Measurements from ENCODE around the gene AURKA.
"Not testable (repeated sequence)": the region's sequence is repeated elsewhere in the genome, so short reads cannot be mapped to it uniquely, and the experiment has no call there.

Gene AURKA

DNA sequence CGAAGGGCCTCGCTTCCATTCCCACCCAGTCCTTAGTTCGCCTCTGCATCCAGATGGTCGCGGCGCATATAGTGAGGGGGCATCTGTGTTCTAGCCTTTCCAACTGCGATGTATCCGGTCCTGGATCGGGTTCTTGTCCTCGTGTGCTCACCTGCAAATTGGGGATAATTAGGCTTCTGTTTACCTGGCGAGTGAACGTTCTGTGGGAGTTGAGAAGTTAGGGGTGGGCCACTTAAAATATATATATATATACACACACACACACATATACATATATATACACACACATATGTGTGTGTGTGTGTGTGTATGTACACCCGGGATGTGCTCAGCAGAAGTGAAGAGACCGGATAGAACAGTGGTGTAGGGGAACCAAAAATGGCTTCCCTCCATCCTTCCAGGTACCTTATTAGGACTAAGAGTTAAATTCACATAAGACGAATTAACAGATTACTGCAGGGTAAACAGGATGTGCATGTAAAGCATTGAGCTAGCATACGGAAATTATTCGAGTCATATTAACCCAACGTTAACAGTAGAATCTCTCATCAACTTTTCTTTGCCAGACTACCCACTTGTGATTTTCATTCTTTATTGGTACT, 967 bp upstream of the AURKA start:
- ATAC-seq (ENCODE audit: low read depth) = no peak
- no peak overlapping the region for H3K27ac Mint-ChIP-seq
- no peak for DNase-seq (ENCODE audit: low spot score in 2 of 2)

DNA sequence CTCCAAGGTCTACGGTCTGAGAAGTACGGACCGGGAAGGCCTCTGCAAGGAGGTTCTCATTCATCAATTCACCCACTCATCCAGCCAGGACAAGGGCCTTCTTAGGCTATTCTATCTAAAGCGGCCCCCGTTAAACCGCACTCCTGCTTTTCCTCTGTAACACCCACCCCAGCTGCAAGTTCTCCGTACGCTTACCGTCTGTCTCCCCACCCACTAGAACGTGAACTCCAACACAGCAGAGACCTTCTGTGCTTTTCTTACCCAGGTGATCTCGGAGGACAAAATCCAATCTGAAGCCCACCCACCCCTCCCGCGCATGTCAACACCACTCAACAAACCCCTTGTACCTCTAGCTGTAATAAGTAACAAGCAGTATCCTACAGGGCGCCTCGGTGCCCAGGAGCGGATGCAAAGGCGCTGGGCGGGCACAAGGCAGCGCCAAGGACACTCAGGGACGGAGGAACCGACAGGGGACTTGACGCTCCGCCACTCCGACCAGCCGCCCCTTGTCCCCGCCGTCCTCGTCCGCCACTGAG, 351 bp downstream of the AURKA start:
- Mint-ChIP-seq H3K27ac (no peak overlapping the region), H3K4me3 (no peak overlapping the region), H3K9me3 (no peaks in the 10 kb centered on the region), H3K27me3 (no peaks in the 10 kb centered on the region), H3K4me1 (peaks cover 16% of the 10 kb centered on the region), H3K36me3 (peaks cover 13% of the 10 kb centered on the region)
- ATAC-seq (ENCODE audit: low read depth) (no peak), DNase-seq (ENCODE audit: low spot score in 2 of 2) (peak in 1 of 2 donors; percentile 13)

More for the DNA sequence above, 967 bp upstream of the AURKA start:
- no peak overlapping the region for H3K4me3 Mint-ChIP-seq
- peaks cover 20% of the 10 kb centered on the region for H3K36me3 Mint-ChIP-seq
- no peaks in the 10 kb centered on the region for H3K9me3 Mint-ChIP-seq
- peaks cover 16% of the 10 kb centered on the region for H3K4me1 Mint-ChIP-seq
- no peaks in the 10 kb centered on the region for H3K27me3 Mint-ChIP-seq

DNA sequence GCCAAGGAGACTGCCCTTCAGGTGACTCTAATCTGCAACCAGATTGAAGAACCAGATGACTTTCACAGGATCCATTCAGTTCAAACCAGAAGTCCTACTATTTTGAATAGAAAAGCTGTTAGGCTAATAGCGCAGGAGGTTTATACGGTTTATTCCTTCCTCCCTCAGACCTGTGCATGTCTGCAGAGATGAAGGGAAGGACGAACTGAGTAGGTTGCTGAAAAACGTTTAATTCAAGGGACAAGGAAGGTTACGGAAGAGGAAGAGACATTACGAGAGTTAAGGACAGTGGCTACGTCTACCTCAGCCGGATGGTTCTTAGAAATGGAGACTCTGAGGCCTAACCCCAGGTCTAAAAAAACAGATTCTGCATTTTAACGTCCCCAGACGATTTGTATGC, 978 bp downstream of the AURKA start:
- Mint-ChIP-seq H3K9me3 (no peaks in the 10 kb centered on the region), H3K27me3 (no peaks in the 10 kb centered on the region), H3K4me1 (peaks cover 16% of the 10 kb centered on the region), H3K27ac (no peak overlapping the region), H3K4me3 (peak overlapping the region; percentile 75), H3K36me3 (peaks cover 15% of the 10 kb centered on the region)
- ATAC-seq (ENCODE audit: low read depth) = no peak
- no peak for DNase-seq (ENCODE audit: low spot score in 2 of 2)

DNA sequence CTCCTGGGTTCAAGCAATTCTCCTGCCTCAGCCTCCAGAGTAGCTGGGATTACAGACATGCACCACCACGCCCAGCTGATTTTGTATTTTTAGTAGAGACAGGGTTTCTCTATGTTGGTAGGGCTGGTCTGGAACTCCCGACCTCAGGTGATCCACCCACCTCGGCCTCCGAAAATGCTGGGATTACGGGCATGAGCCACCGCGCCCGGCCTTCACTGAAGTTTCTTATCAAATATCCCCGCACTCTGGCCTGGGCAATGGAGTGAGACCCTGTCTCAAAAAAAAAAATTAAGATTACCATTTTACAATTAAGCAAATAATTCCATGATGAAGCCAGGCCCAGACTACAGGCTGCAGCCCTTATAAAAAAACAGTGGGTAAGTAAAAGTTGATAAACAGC, 1.6 kb downstream of the AURKA start:
- not testable (repeated sequence) for H3K27me3 Mint-ChIP-seq; DNase-seq (ENCODE audit: low spot score in 2 of 2); H3K27ac Mint-ChIP-seq; ATAC-seq (ENCODE audit: low read depth); H3K4me3 Mint-ChIP-seq; H3K9me3 Mint-ChIP-seq
- Mint-ChIP-seq H3K4me1 (peaks cover 18% of the 10 kb centered on the region), H3K36me3 (peaks cover 11% of the 10 kb centered on the region)

DNA sequence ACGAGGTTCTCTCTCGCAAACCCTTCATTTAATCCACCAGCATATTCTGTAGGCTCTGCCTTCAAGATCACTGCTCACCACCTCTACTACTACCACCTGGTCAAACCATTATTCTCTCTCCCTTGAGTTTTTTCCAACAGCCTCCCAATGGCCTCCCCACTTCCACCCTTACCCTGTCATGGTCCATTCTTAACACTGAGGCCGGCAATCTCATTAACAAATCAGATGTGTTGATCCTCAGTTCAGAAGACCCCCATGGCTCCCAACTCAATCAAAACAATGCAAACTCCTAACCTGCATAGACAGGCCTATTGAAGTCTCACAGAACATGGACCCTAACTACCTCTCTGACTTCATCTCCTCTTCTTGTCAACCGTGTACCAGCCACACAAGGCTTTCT, 2.2 kb downstream of the AURKA start:
- DNase-seq (ENCODE audit: low spot score in 2 of 2) = no peak
- Mint-ChIP-seq H3K4me1 (peaks cover 16% of the 10 kb centered on the region), H3K9me3 (no peaks in the 10 kb centered on the region), H3K27me3 (no peaks in the 10 kb centered on the region), H3K27ac (no peak overlapping the region), H3K4me3 (no peak overlapping the region), H3K36me3 (peaks cover 12% of the 10 kb centered on the region)
- no peak for ATAC-seq (ENCODE audit: low read depth)

DNA sequence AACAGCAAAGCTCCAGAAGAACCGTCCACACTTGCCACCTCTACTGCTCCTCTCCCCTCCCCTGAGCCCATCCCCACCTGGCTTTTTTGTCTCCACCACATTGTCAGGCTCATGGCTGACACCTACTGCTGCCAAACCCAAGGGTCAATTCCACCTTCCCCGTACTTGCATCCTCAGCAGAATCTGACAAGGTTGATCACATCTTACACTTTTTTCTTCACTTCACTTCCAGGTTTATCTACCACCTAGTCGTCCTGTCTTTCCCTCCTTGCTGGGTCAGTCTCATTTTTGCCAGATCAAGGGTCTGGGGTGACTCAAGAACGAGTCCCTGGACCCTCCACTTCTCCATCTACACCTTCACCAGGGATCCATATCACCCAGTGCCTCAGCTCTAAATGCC, 3.1 kb downstream of the AURKA start:
- peaks cover 12% of the 10 kb centered on the region for H3K36me3 Mint-ChIP-seq
- no peaks in the 10 kb centered on the region for H3K9me3 Mint-ChIP-seq
- no peak overlapping the region for H3K27ac Mint-ChIP-seq
- DNase-seq (ENCODE audit: low spot score in 2 of 2) (no peak), ATAC-seq (ENCODE audit: low read depth) (no peak)
- peaks cover 16% of the 10 kb centered on the region for H3K4me1 Mint-ChIP-seq
- H3K27me3 Mint-ChIP-seq = no peaks in the 10 kb centered on the region
- H3K4me3 Mint-ChIP-seq = no peak overlapping the region

DNA sequence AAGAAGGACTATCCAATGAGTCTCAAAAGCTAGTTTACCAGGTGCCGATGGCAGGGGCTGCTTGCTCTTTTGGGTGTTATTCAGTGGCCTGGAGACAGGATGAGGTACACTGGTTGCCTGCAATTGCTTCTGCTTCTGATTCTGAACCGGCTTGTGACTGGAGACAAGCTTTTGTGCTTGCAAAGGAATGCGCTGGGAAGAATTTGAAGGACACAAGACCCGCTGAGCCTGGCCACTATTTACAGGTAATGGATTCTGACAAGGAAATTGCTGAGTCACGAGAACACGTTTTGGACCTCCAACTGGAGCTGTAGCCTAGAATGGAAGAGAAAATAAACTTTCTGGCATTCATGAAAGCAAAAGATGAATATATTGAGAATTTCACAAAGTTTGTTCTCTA, 5.8 kb downstream of the AURKA start:
- H3K36me3 Mint-ChIP-seq = peaks cover 12% of the 10 kb centered on the region
- ATAC-seq (ENCODE audit: low read depth) (no peak), DNase-seq (ENCODE audit: low spot score in 2 of 2) (no peak)
- H3K27me3 Mint-ChIP-seq = no peaks in the 10 kb centered on the region
- no peak overlapping the region for H3K27ac Mint-ChIP-seq
- H3K4me1 Mint-ChIP-seq = peaks cover 4% of the 10 kb centered on the region
- H3K4me3 Mint-ChIP-seq = no peak overlapping the region
- no peaks in the 10 kb centered on the region for H3K9me3 Mint-ChIP-seq

DNA sequence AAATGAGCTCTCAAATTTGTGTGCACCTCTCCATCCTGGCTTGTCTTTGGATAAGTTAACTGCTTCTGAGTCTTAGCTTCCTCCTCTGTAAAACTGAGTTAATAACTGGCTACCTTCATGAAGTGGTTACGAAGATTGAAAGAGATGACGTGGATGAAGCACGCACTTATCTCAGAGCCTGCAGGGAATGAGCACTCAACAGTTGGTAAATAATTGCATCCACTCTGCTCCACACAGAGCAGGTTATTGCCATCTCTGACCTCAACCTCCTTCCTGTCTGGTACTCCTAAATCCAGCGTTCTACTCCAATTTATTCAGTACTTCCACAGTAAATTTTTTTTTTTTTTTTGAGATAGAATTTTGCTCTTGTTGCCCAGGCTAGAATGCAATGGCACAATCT, 6.9 kb downstream of the AURKA start:
- ATAC-seq (ENCODE audit: low read depth) = no peak
- H3K36me3 Mint-ChIP-seq = peaks cover 12% of the 10 kb centered on the region
- H3K4me1 Mint-ChIP-seq = peaks cover 2% of the 10 kb centered on the region
- H3K27me3 Mint-ChIP-seq = no peaks in the 10 kb centered on the region
- H3K27ac Mint-ChIP-seq = no peak overlapping the region
- H3K4me3 Mint-ChIP-seq = no peak overlapping the region
- no peaks in the 10 kb centered on the region for H3K9me3 Mint-ChIP-seq
- DNase-seq (ENCODE audit: low spot score in 2 of 2) = no peak

DNA sequence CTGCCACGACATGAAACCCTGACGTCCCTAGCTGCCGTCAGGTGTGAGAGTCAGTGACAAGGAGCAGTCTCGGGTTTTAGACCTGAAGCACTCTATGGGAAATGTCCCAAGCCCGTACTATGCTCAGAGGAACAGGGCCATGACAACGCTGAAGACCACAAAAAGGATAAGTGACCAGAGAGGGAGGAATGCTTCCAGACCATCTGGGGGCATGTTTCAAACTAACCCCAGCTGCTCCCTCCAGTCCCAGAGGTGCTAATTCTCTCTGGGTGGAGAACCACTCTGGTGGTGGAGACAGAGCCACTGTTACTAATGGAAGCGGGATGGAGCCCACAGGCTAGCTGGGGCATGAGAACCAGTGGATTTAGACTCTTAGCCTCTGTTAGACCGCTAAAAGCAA, 8.7 kb downstream of the AURKA start:
- Mint-ChIP-seq H3K27ac (no peak overlapping the region), H3K4me3 (no peak overlapping the region), H3K4me1 (peaks cover 2% of the 10 kb centered on the region), H3K36me3 (peaks cover 10% of the 10 kb centered on the region), H3K9me3 (no peaks in the 10 kb centered on the region), H3K27me3 (no peaks in the 10 kb centered on the region)
- ATAC-seq (ENCODE audit: low read depth) = no peak
- DNase-seq (ENCODE audit: low spot score in 2 of 2) = no peak

DNA sequence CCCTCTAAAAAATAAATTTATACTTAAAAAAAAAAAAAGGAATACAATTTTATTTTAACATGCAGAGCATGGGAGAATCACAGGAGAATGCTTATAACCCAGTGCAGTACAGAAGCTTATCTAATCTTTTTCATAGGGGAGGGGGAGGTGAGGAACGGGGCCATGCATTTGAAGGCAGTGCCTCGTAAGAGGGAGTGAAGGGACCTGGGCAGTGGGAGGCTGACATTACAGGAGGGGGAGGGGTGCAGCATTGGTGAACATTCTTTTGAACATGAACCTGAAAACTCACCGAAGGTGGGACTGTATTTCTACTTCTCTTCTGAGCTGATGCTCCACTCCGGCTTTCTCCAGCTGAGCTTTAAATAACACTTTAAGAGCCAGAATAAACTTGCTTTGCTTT, 9.3 kb downstream of the AURKA start:
- Mint-ChIP-seq H3K36me3 (peaks cover 10% of the 10 kb centered on the region), H3K4me1 (peaks cover 2% of the 10 kb centered on the region), H3K9me3 (no peaks in the 10 kb centered on the region), H3K27me3 (no peaks in the 10 kb centered on the region), H3K4me3 (no peak overlapping the region), H3K27ac (no peak overlapping the region)
- DNase-seq (ENCODE audit: low spot score in 2 of 2) = no peak
- ATAC-seq (ENCODE audit: low read depth) = no peak

DNA sequence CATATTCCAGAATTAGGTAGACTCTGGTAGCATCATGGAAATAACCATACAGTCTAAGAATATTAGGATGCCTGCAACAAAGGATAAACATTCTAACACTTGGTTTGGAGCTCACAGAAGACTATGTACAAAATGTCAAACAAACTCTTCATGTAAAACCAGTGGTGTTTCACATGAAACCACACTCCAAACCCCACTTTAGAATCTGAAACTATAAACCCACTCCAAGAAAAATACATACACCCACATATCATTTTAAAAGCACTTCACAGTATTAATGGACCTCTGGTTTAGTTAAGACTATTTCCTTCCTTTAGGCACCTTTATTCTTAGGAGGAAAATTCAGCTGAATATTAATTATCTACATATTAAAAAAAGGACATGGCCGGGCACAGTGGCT, 10.5 kb downstream of the AURKA start:
- Mint-ChIP-seq H3K27ac (no peak overlapping the region), H3K36me3 (peaks cover 10% of the 10 kb centered on the region), H3K4me1 (peaks cover 2% of the 10 kb centered on the region), H3K4me3 (no peak overlapping the region), H3K9me3 (no peaks in the 10 kb centered on the region), H3K27me3 (no peaks in the 10 kb centered on the region)
- no peak for DNase-seq (ENCODE audit: low spot score in 2 of 2)
- no peak for ATAC-seq (ENCODE audit: low read depth)

DNA sequence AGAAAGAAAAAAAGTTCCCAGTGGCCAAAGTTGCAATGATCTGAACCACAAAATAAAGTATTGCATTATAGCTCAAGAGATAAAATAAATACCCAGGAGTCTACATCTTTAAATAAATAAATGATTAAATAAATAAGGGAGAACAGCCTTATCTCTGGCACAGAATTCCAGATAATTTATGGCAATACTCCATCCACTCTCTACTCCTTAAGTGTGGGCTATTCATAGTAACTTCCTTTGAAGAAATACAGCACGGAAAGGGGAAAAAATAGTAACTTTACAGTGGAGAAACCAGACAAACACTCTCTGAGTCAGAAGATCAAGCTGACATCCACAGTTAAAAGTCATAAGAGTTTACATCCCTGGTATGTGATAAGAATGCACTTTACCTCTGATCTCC, 11.6 kb downstream of the AURKA start:
- ATAC-seq (ENCODE audit: low read depth) = no peak
- H3K27me3 Mint-ChIP-seq = no peaks in the 10 kb centered on the region
- no peak overlapping the region for H3K27ac Mint-ChIP-seq
- H3K9me3 Mint-ChIP-seq = no peaks in the 10 kb centered on the region
- H3K36me3 Mint-ChIP-seq = peaks cover 7% of the 10 kb centered on the region
- H3K4me1 Mint-ChIP-seq = no peaks in the 10 kb centered on the region
- no peak for DNase-seq (ENCODE audit: low spot score in 2 of 2)
- no peak overlapping the region for H3K4me3 Mint-ChIP-seq

DNA sequence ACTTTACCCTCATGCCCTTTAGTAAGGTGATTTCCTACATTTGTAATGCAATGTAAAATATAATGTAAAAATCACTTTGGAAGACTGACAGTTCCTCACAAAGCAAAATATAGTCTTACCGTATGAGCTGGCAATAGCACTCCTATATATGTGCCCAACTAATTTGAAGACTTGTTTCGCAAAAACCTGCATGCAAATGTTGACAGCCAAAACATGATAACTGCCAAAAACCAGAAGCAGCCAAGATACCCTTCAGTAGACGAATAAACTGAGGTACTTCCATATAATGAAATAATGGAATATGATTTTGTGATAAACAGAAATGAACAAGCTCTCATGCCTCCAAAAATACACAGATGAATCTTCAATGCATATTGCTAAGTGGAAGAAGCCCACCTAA, 13.6 kb downstream of the AURKA start:
- no peak for ATAC-seq (ENCODE audit: low read depth)
- Mint-ChIP-seq H3K27me3 (no peaks in the 10 kb centered on the region), H3K9me3 (no peaks in the 10 kb centered on the region), H3K4me1 (no peaks in the 10 kb centered on the region), H3K36me3 (peaks cover 5% of the 10 kb centered on the region), H3K27ac (no peak overlapping the region), H3K4me3 (no peak overlapping the region)
- no peak for DNase-seq (ENCODE audit: low spot score in 2 of 2)

DNA sequence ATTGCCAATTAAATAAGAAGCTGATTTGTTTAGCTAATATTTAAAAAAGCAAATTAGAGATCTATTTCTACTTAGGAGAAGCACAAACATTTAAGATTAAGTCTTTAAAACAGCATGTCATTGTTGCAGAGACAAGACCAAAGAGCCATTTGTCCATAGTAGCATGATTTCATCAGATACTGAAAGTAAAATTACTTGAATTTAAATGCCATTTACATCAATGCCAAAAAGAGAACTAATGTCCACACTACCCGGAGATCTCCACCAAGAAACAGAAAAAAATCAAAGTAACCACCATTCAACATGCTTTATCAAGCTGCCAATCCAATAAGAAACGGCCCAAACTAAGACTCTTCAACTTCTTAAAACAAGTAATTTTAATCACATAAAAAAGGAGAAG, 15.7 kb downstream of the AURKA start:
- Mint-ChIP-seq H3K9me3 (no peaks in the 10 kb centered on the region), H3K36me3 (peaks cover 8% of the 10 kb centered on the region), H3K4me3 (no peak overlapping the region), H3K27me3 (no peaks in the 10 kb centered on the region), H3K4me1 (no peaks in the 10 kb centered on the region), H3K27ac (peak overlapping the region; percentile 9)
- ATAC-seq (ENCODE audit: low read depth) = no peak
- no peak for DNase-seq (ENCODE audit: low spot score in 2 of 2)

DNA sequence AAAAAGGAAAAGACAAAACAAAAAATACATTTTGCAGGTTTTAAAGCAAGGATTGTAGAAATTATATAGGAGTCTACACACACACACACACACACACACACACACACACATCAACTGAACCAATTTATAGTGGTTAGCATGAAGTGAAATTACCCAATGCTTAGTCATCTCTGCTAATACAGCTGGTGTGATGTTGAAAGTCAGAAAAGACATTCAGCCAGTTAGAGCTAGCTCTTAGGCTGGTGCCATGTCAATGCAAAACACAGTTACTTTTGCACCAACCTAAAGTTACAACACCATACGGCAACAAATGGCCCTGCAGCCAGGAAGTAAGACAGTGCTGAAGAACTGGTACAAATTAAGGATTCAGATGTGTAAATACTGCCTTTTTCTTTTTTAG, 18.1 kb downstream of the AURKA start:
- H3K27ac Mint-ChIP-seq = no peak overlapping the region
- no peak overlapping the region for H3K4me3 Mint-ChIP-seq
- peak; percentile 26 for ATAC-seq (ENCODE audit: low read depth)
- H3K27me3 Mint-ChIP-seq = no peaks in the 10 kb centered on the region
- H3K9me3 Mint-ChIP-seq = no peaks in the 10 kb centered on the region
- peaks cover 11% of the 10 kb centered on the region for H3K36me3 Mint-ChIP-seq
- no peak for DNase-seq (ENCODE audit: low spot score in 2 of 2)
- no peaks in the 10 kb centered on the region for H3K4me1 Mint-ChIP-seq

Data from memory B cell (primary cell).